HG02885 (cell line): ENCODE data around the gene MCM3AP.
"Not testable (repeated sequence)": the region's sequence is repeated elsewhere in the genome, so short reads cannot be mapped to it uniquely, and the experiment has no call there.

ENCODE experiments used
- ATAC-seq: cut with Tn5 transposase; IDR thresholded peaks from one replicate; pipeline ENCODE4 v1.9.1; 2021; ENCODE audit warnings: mild to moderate bottlenecking; ENCODE audit not compliant: unreplicated experiment, poor library complexity

Gene MCM3AP

DNA sequence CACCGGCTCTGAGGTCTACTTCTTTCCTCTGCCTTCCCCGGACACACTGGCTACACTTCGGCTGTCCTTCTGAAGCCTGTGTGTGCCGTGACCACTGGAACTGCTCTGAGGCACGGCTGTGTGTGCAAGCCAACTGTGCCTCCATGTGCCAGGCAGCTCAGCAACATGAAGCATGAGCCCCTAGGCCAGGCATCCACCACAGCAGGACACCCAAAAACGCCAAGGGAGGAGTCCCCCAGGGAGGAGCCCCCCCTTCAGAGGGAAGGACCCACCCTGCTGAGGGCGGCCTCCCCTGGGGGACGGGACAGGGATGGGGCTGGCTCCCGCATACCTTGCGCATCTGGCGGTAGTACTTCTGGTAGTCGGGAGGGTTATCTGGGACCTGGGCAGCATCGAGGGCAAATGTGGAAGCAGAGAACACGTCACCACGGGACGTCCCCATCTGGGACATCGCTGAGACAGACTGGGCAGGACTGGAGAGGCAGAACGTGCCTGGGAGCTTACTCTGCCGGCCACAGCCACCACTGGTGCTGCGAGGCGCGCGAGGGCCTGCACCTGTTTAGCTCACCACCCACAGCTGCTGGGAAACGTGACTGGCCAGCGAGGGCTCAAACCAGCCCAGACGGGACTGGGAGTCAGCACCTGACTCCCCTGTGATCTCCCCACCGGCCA is 77.4 kb downstream of the MCM3AP start:
- ATAC-seq, result no peak

- ATAC-seq, result no peak
These were observed 78.1 kb downstream of the MCM3AP start for GRCh38 chr21:46207006-46207919.

DNA sequence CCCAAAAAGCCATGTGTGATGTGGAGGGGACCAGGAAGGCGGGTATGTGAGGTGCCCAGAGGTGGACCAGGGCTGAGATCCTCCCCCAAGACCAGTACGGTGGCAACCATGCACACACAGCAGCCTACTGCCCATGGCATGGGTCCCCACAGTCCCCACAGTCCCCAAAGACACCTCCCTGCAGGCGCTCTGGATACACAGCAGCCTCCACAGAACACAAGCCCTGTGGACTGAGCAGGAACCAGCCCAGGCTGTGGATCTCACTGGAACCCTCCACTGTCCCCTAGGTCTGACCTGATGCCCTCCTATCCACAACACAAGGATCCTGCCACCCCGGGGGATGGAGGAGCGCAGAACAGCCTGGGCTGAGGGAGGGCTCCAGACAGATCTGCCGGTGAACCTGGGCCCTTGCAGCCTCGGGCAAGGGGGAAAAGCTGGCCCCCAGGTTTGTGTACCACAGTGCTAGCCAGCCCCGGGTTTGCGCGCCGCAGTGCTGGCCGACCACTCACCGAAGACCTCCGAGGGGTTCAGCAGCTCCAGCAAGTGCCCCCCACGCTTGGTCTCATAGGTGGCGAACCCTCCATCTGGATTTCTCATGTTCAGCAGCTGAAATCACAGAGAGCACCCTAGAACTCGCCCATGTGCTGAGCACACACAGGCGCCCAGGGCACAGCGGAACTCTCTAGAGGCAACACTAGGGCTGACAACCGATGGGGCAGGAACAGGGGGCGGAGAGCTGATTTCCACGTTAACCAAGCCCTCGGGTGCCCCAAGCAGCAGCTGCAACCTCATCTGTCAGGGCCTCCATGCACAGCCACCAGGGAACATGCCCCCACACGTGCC is 79.0 kb downstream of the MCM3AP start:
- no peak for ATAC-seq

DNA sequence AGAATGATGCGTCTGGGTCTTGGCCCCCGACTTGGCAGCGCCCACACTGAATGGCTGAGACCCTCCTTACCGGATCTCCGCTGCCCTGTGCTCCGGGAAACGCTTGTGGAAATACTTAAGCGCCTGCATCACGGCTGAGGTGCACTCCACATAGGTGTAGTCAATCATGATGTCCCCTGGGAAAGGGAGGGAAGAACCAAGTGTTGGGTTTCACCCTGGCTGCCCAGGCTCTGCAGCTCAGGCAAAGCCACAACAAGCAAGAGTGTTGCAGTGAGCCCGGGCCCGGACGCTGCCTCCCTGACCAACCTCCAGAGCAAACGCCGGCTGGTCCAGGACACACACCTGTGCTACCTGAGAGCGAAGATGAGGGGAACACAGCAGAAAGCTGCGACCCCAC is 79.6 kb downstream of the MCM3AP start:
- ATAC-seq, result no peak

DNA sequence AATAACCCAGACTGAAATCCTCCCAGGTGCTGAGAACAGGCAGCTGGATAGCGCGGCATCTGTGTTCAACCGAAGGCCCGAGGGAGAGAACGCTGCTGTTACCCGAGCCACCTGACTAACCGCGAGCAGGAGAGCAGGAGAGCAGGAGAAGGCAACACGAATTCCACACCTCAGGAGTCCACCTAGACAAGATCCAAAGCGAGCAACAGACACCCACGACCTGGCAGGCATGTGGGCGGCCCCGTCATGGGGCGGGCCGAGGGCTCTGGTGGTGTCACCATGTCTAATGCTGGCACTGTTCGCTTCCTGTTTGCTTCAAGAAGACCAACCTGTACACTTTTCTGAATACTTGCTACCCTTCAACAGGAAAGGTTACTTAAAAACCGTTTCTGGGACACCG is 80.2 kb downstream of the MCM3AP start:
- ATAC-seq, result no peak

GRCh38 chr21:46203203-46203600 is 82.2 kb downstream of the MCM3AP start:
- ATAC-seq, result no peak

DNA sequence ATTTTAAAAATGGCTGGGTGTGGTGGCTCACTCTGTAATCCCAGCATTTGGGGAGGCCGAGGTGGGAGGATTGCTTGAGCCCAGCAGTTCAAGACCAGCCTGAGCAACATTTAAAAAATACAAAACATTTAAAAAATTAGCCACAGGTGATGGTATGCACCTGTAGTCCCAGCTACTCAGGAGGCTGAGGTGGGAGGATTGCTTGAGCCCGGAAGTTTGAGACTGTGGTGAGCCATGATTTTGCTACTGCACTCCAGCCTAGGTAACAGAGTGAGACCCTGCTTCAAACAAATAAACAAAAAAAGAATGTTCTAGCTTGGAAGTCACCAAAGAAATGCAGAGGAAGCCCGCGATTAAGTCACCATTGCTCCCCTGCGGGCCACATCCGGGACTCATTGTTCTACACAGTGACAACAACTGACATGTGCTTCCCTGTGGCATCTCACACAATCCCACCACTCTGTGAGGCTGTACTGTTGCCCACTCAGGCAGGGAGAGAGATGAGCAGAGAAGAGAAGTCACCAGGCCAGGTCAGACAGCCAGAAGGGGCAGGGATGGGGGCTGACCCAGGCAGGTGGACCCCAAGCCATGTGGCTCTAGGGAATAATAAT is 82.7 kb downstream of the MCM3AP start:
- ATAC-seq, result no peak

GRCh38 chr21:46200877-46201803 is 84.3 kb downstream of the MCM3AP start:
- not testable (repeated sequence) for ATAC-seq

DNA sequence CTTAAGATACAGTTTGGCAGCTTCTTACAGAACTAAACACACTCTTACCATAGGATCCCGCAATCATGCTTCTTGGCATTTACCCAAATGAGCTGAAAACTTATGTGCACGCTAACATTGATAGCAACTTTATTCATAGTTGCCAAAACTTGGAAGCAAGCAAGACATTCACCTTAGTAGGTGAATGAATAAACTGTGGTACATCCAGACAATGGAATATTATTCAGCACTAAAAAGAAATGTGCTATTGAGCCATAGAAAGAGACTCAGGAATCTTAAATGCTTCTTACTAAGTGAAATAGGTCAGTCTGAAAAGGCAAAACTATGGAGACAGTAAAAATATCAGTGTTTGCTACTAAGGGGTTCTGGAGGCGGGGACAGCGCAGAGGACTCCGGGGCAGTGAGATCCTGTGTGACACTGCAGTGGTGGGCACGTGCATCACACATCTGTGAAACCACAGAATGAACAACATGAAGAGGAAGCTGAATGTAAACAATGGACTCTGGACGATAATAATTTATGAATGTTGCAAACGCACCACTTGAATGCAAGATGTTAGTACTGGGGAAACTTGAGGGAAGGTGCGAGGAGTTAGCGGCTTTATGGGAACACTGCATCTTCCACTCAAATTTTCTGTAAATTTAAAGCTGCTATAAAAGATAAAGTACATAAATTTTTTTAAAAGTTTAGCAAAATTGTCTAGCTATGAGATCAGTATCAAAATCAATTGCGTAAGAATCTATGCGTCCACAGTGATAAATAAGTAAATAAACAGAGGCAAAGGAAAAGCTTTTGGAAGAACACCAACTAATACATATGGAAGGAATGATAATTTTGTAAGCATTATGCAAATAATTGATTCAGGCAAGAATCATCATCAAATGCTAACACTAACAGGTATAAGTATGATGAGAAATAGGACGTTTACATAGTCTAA is 85.7 kb downstream of the MCM3AP start:
- no peak for ATAC-seq

DNA sequence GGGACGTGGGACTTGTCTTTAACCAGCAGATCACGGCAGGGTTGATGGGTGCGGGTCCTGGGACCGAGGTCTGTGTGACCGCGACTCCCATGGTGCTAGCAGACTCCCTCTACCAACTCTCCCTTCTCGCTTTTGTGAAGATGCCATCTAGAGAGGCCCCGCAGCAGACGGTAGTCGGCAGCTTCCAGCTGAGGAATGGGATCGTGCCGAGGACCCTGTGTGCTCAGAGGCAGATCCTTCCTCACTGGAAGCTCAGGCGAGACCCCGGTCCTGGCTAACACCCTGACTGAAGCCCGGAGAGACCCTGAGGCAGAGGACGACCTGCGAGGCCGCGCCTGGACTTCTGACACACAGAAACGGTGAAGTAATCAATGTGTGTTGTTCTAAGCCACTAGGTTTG is 88.7 kb downstream of the MCM3AP start:
- ATAC-seq, result no peak

DNA sequence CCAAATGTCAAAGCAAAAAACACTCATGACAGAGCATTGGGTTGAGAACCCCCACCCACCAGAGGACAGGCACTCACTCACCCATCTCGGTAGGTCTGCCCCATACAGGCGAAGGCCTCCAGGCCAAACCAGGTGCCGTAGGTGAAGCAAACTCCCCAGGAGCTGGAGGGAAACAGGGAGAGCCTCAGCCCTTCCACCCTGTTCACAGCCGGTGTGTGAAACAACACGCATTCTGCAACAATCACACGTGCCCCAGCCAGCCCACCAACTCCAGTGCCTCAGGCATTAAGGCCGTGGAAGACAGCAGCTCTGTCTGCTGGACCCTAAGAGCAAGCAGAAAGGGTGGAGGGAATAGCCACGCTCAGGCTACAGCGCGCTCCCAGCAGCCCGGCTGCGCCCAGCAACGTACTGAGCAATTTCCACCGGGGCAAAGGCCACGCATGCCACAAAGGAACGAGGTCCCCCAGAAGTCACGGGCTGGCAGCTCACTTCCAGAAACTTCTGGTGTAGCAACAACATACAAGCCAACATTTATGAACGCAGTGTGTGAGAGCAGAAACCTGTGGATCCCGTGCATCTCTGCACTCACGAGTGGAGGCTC is 89.7 kb downstream of the MCM3AP start:
- no peak for ATAC-seq

- ATAC-seq, result no peak
These were observed 90.8 kb downstream of the MCM3AP start for GRCh38 chr21:46194374-46195334.

GRCh38 chr21:46193829-46194373 is 91.5 kb downstream of the MCM3AP start:
- ATAC-seq, result no peak

DNA sequence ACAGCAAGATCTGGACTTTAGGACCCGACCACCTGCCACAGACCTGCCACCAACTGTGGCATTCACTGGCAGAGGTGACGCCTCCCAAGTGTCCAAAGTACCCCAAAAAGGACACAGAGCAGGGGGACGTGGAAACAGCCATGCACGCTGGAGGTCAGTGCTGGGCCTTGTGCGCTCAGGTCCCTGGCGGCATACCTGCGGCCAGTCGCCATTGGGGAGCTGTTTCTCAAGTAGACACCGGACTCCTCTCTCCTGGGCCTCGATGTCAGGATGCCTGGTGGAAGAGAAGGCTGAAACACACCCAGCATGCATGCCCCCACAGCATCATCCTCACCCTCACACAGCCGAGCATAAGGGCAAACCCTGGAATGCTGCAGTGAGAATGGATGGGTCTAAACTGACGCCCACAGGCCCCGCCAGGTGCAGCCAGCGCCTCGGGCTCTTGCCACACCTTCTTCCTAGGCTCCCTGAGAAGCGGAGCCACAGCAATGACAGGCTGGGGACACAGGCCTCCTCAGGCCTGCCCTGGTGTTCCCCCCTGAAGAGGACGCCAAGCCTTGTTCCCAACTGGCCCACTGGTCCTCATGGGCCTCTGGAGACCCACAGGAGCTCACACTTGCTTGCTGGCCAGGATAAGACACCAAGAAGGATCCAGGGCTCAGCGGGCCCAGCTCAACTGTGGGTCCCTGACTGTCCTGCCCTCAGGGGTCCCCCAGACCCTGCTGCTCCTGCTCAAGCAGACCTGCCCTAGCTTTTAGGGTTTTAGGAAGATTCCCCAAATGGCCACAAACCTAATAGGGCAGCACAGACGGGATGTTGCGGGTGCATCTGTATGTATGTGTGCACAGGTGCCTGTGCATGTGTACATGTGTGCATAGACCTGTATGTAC is 93.5 kb downstream of the MCM3AP start:
- ATAC-seq, result no peak

DNA sequence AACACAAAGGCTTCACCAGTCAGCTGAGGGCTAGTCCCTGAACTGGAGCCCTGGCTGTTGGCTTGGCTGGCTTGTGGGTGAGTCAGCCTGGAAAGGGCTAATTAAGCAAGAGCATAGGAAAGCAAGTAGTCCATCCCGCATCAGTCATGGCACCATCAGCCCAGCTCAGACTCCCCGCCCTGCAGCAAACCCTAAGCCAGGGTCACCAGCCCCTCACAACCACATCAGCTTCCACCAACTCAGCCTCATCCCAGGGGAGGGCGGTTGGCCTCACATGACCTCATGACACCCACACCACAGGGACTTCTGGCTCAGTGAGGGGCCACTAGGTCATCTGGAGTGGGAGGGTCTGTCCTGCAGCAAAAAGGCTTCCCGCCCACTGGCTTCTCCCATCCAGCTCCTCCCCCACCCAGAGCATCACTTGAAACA is 94.1 kb downstream of the MCM3AP start:
- no peak for ATAC-seq
